Kidney (tissue), 14 donors: ENCODE results near the gene PPIL1. TPM values are rescaled to one million over a fixed set of nuclear protein-coding genes. Genes with fewer than 3 reads are reported as not detected.

Experiments
- DNase-seq, 5 donors: peaks; one replicate each; pipeline ENCODE4 v3.0.0-alpha.2; 2013 to 2020
- FAIRE-seq: peaks from 2 replicates; lab custom pipeline; 2012; peaks lifted over from hg19 to GRCh38; lab: Jason Lieb, UNC
- H3K27ac ChIP-seq, 2 donors: one replicate each; pipeline ENCODE4 v1.7.0; 2013; ENCODE audit warnings: low read depth in 2 of 2, low read length in 2 of 2, inconsistent platforms in 1 of 2
- H3K27me3 ChIP-seq: one replicate; pipeline ENCODE4 v1.7.1; 2013; ENCODE audit warnings: low read length, inconsistent platforms; ENCODE audit not compliant: control insufficient read depth, insufficient read depth
- H3K36me3 ChIP-seq, 3 donors: one replicate each; pipeline versions ENCODE4 v1.7.0 to v1.7.1; 2013; ENCODE audit warnings: low read length in 3 of 3, control low read depth in 1 of 3, inconsistent platforms in 1 of 3; ENCODE audit not compliant: insufficient read depth in 3 of 3, control insufficient read depth in 2 of 3
- H3K4me1 ChIP-seq, 3 donors: one replicate each; pipeline versions ENCODE4 v1.7.0 to v1.7.1; 2013; ENCODE audit warnings: low read length in 3 of 3, inconsistent platforms in 1 of 3, low read depth in 1 of 3; ENCODE audit not compliant: control insufficient read depth in 2 of 3, insufficient read depth in 2 of 3
- H3K4me3 ChIP-seq, 3 donors: one replicate each; pipeline versions ENCODE4 v1.7.0 to v1.8.1; 2013; ENCODE audit warnings: low read length in 3 of 3, control low read depth in 1 of 3, inconsistent platforms in 1 of 3
- H3K9ac ChIP-seq, 3 donors: one replicate each; pipeline versions ENCODE4 v1.7.0 to v1.7.1; 2013; ENCODE audit warnings: low read length in 3 of 3, control low read depth in 1 of 3, inconsistent platforms in 1 of 3
- H3K9me3 ChIP-seq, 3 donors: one replicate each; pipeline versions ENCODE4 v1.7.0 to v1.7.1; 2013; ENCODE audit warnings: low read length in 3 of 3, control low read depth in 1 of 3, inconsistent platforms in 1 of 3; ENCODE audit not compliant: control insufficient read depth in 2 of 3, insufficient read depth in 1 of 3
- CTCF ChIP-seq: IDR thresholded peaks from 3 replicates; pipeline ENCODE4 v1.5.1; 2012; ENCODE audit warnings: mild to moderate bottlenecking, moderate library complexity, borderline replicate concordance; ENCODE audit not compliant: insufficient read depth; ENCODE audit errors: extremely low read depth
- intact Hi-C: fragments of 100-400 bp; cut with DNase I; formaldehyde crosslinking; loops from one replicate; pipeline ENCODE4 v1.11.1; 2022
- polyA plus RNA-seq: library from polyadenylated mRNA; stranded (reverse); fragments of 350-450 nt; fragmentation: Illumina TruSeq; extraction: RNeasy Lipid Tissue Mini Kit (QIAGEN cat#74804); gene quantifications from one replicate; pipeline ENCODE4 v1.2.3, GENCODE V29; 2014; ENCODE audit warnings: low read depth, low replicate concordance; ENCODE audit not compliant: insufficient read depth
- total RNA-seq: library from RNA; stranded (reverse); fragmentation: NEBNext Ultra II Directional; extraction: Animal tissue kit (Norgen Biotek cat#: 25700); gene quantifications from one replicate; pipeline ENCODE4 v1.2.1, GENCODE V29; 2021
- donor health status: control.
- donor health status: control.
- donor health status: control.
- donor health status: control.
- donor health status: control.
- donor health status: DM: yes; HTN: yes; CAD: no.
- donor health status: Normal renal cell carcinoma (clear cell type).

PPIL1 gene
- total and polyA plus RNA-seq, 2 donors from 2014 or later = 21.3 to 40.1 TPM

GRCh38 chr6:36817847-36818246 lies 56.8 kb downstream of the PPIL1 start:
- H3K27me3 ChIP-seq = no peaks in the 10 kb centered on the region
- no peaks in the 10 kb centered on the region for H3K36me3 ChIP-seq
- intact Hi-C loops = no loop called here
- FAIRE-seq (no peak), DNase-seq (no peak)
- peaks cover 0 to 9% (median 4%) of the 10 kb centered on the region in 3 donors for H3K4me1 ChIP-seq
- TF ChIP-seq CTCF = no peak
- no peaks in the 10 kb centered on the region for H3K9me3 ChIP-seq
- no peak overlapping the region for H3K4me3 ChIP-seq
- no peak overlapping the region for H3K27ac ChIP-seq
- H3K9ac ChIP-seq = no peak overlapping the region

DNA sequence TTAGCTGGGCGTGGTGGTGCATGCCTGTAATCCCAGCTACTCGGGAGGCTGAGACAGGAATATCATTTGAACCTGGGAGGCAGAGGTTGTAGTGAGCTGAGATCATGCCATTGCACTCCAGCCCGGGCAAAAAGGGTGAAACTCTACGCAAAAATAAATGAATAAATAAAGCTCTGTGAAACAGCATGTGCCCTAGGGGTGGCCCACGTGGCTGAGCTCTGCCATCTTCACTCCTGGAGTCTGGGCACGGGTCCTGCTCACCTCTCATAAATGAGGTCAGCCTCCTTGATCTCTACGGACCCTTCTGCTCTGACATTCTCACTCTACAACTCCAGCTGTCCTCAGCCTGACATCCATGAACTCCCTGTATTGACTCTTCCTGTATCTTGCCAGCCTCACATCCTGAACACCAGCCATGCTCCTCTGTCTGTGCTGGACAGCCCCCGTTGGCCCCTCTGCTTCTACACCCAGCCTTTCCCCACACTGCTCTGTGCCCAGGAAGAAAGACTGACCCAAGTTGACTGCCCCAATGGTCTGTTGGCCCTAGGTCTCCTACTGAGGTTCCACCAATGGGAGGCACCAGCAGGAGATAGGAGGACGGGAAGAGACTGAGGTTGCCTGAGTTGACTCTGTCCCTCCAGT lies 57.3 kb downstream of the PPIL1 start:
- no peak for DNase-seq
- intact Hi-C loops = no loop called here
- H3K4me3 ChIP-seq = no peak overlapping the region
- no peaks in the 10 kb centered on the region for H3K27me3 ChIP-seq
- no peak for FAIRE-seq
- no peak for TF ChIP-seq CTCF
- no peak overlapping the region for H3K9ac ChIP-seq
- no peaks in the 10 kb centered on the region for H3K9me3 ChIP-seq
- no peaks in the 10 kb centered on the region for H3K36me3 ChIP-seq
- H3K4me1 ChIP-seq = peaks cover 0 to 9% (median 4%) of the 10 kb centered on the region in 3 donors
- H3K27ac ChIP-seq = no peak overlapping the region

GRCh38 chr6:36815962-36816735 lies 58.5 kb downstream of the PPIL1 start:
- DNase-seq = no peak
- Histone ChIP-seq H3K9ac (no peak overlapping the region), H3K4me3 (no peak overlapping the region), H3K9me3 (no peaks in the 10 kb centered on the region), H3K4me1 (peaks cover 0 to 5% (median 4%) of the 10 kb centered on the region in 3 donors), H3K27me3 (no peaks in the 10 kb centered on the region), H3K27ac (no peak overlapping the region), H3K36me3 (no peaks in the 10 kb centered on the region)
- no peak for FAIRE-seq
- intact Hi-C loops = no loop called here
- no peak for TF ChIP-seq CTCF
